GM15510 (cell line): ENCODE measurements around the gene MAP3K7.

Source experiments
- POLR2A ChIP-seq: IDR thresholded peaks from 3 replicates; pipeline ENCODE4 v1.6.1; 2011; ENCODE audit warnings: borderline replicate concordance; ENCODE audit not compliant: insufficient read length; ENCODE audit errors: extremely low read depth

MAP3K7 gene

DNA sequence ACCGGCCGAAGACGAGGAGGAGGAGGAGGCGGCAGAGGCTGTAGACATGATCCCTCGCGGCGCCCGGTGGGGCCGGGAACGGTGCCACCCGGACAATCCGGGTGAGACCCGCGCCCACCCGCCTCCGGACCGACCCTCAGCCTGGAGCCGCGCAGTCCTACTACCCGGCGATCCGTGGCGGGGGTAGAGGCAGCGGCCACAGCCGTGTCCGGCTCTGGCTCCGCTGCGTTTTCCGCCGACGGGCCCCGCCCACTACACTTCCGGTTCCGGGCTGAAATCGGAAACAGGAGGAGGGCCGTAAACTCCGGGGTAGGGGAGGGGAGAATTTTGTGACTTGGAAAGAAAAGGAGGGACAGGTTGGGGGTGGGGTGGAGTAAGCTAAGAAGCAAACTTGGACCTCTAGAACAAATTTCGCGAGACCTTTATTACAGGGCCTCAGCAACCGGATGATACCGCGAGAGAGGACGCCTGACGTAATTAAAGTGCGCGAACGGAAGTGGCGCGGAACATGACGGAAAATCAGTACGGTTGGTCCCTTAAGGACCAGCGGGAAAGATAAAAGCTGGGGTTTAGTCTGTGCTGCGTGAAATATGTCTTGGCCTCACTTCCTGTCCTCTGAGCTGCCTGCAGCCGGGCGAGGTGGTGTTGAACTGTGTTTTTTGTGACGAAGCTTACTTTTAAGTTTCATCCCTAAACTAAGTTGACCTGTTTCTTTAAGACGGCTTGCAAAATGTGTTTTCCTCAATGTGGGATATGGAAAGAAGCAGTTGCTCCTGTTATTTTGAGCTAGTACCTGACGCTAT lies at the start of gene MAP3K7:
MAP3K7 (minus strand) TSS at position 237 of the 803 bp plus-strand sequence; CDS start at position 48, 189 bp downstream.
- TF ChIP-seq POLR2A: peak; percentile 84

GRCh38 chr6:90631046-90631445 lies 44.2 kb upstream of the MAP3K7 start:
- TF ChIP-seq POLR2A: no peak

GRCh38 chr6:90621581-90621980 lies 34.7 kb upstream of the MAP3K7 start:
- TF ChIP-seq POLR2A: no peak

DNA sequence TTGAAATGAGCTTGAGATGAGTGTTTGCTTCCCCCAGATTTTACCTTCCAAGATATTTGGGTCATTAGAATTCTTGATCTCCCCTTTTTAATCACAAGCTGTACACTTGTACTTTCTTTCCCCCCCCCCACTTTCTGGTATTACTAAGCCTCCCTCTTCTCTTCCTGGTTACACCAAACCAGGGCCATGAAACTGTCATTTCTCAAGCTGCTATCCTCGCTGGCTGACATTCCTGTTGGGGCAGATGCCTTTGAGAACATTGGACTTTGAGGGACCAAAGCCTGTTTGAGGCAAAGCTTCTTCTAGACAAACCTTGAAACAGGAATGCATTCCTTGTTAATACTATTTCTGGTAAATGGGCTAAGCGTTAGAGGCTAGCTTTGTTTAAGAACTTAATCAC lies 32.3 kb upstream of the MAP3K7 start:
- no peak for TF ChIP-seq POLR2A

DNA sequence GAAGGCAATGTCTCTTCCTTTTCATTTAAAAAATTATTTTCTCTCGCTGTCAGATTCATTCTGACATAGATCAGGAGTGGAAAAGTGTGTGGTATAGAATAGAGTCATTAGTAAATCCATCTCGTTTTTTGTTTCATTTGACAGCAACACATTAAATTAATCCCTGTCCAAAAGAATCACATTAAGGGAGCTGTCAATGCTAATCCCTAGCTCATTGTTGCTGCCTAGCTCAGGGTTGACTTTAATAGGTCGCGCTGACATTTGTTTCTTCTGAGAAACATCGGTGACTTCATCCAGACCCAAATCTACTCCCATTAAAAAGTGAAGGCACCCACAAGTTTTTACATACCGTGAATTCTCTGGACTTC lies 25.4 kb upstream of the MAP3K7 start:
- TF ChIP-seq POLR2A: no peak

DNA sequence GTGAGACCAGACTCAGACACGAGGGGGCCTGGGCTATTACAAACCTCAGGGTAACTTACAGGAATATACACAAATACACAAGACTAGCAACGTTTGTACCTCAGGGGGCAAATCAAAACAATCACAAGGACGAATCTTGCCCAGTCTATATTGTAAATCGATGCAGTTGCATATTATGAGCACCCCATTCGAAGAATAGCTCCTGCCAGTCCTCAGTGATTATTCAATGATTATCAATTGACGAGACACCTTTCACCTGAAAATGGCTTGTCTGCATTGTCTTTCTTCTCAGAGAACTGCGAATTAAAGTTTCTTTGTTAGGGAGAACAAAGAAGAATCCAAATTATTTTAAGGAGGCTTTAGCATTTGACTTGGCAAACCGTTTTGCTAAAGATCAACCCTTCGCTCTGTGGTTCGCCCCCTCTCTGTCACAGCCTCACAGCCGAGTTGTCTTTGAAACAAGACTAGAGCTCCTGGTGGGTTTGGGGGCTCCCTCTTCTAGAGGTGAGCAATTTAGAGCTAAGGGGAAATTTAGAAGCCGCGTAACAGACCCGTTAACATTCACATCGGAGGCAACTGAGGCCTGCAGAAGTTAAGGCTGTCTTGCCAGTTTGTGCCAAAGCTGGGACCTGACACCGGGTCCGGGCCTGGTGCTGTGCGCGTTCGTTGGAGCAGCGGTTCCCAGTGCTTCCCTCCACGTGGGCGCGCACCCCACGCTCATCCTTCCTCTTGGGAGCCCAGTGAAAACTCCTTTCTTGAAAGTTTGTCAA lies 24.9 kb upstream of the MAP3K7 start:
- TF ChIP-seq POLR2A: no peak

DNA sequence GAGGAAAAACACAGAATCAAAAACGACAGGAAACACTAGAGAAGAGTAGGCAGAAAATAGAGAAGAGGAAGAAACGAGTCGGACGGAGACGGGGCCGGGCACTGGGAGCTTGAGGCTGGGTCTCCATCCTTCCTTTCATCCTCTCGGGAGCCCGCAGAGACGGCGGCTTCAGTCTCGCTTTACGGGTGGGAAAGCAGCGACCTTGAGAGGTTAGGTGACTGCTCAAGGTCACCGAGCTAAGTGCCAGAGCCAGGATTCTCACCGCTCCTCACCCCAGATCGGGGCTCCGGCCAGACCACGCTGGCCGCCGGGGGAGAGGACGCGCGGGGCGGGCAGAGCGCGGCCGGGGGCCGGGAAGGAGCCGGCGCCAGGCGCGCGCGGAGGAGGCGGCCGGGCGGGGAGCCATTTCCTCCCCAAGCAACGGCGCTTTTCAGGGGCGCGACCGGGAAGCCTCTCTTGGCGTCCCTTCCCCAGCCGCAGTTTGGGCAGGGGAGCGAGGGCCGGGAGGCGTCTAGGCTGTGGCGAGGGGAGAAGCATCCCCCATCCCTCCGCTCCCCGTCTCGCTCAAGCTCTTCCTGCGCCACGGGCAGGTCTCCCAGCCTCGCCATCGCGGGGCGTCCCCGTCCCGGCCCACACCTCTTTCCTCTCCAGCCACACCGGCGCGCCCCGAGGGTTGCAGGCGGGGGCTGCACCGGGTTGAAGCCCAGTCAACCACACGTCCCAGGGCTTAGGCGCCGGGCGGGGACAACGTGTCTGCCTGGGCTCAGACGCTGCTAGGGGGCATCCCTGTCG lies 24.1 kb upstream of the MAP3K7 start:
- no peak for TF ChIP-seq POLR2A

- no peak for TF ChIP-seq POLR2A
These were observed 23.5 kb upstream of the MAP3K7 start for GRCh38 chr6:90610301-90610750.

- no peak for TF ChIP-seq POLR2A
These were observed 19.0 kb upstream of the MAP3K7 start for GRCh38 chr6:90605749-90606340.

GRCh38 chr6:90604546-90604945 lies 17.7 kb upstream of the MAP3K7 start:
- no peak for TF ChIP-seq POLR2A

DNA sequence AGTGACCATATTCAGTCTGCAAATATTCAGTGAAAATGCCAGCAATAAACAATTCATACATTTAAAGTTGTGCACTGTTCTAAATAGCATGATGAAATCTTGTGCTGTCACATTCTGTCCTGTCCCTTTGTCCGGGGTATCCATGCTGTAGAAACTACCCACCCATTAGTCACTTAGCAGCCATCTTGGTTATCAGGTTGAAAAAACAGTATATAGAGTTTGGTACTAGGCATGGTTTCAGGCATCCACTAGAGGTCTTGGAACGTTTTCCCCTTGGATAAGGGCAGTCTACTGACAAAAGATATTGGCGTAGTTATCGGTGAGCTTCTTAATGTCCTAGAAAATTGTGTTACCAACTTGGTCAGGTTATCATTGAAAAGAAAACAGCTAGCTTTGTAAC lies 12.3 kb upstream of the MAP3K7 start:
- no peak for TF ChIP-seq POLR2A

GRCh38 chr6:90598192-90598951 lies 11.5 kb upstream of the MAP3K7 start:
- TF ChIP-seq POLR2A: no peak

GRCh38 chr6:90596967-90597539 lies 10.2 kb upstream of the MAP3K7 start:
- no peak for TF ChIP-seq POLR2A

DNA sequence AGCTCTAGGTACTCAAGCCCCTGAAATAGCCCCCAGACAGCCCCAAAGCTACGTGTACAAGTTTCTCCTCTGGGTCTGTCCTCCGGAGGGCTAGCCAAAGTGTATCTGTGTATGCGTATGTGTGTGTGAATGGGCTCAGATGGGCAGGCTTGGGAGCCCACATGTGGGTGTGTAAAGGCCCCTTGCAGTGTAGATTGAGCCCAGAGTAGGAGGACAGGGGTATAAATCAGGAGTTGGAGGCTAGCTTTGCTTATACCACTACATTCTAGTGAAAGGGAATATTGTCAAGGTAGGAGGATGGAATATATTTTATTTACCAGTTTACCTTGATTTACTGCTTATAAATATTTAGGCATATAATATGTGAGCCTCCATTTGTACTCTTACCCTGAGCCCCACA lies 9.0 kb upstream of the MAP3K7 start:
- no peak for TF ChIP-seq POLR2A
